Fibroblast of pulmonary artery (primary cell): Measurements from ENCODE around the gene LDB2.

Experiments used
- DNase-seq: peaks from one replicate; pipeline ENCODE4 v3.0.0-alpha.2; 2010; ENCODE audit warnings: low read depth
- H3K4me3 ChIP-seq: replicated peaks from 2 replicates; pipeline ENCODE4 v1.5.1; 2011; ENCODE audit warnings: low read depth, mild to moderate bottlenecking, control low read depth, low read length, moderate library complexity
- TF ChIP-seq, protein P1 (sequence below): IDR thresholded peaks from 2 replicates; pipeline ENCODE4 v1.5.1; 2011; ENCODE audit warnings: mild to moderate bottlenecking, control low read depth, low read length, inconsistent platforms; ENCODE audit errors: missing control alignments

The LDB2 gene

DNA sequence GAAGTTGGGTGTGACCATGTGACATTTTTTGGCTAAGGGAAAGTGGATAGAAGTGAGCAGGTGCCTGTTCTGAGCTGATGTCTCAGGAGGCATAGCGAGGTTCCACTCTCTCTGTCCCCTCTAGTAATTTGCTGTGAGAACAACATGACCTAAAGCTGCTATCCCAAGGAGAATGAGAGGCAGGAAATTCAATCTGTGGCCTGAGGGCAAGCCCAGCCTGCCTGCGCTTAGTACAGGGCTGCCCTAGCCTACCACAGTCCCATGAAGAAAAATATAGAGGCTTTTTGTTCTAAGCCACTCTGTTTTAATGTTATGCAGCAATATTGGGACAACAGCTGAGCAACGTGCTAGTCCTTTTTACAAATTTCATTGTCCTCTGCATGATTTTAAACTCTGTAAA is 193.1 kb downstream of the LDB2 start:
- no peak for DNase-seq
- no peak overlapping the region for H3K4me3 ChIP-seq
- TF ChIP-seq, protein P1, sequence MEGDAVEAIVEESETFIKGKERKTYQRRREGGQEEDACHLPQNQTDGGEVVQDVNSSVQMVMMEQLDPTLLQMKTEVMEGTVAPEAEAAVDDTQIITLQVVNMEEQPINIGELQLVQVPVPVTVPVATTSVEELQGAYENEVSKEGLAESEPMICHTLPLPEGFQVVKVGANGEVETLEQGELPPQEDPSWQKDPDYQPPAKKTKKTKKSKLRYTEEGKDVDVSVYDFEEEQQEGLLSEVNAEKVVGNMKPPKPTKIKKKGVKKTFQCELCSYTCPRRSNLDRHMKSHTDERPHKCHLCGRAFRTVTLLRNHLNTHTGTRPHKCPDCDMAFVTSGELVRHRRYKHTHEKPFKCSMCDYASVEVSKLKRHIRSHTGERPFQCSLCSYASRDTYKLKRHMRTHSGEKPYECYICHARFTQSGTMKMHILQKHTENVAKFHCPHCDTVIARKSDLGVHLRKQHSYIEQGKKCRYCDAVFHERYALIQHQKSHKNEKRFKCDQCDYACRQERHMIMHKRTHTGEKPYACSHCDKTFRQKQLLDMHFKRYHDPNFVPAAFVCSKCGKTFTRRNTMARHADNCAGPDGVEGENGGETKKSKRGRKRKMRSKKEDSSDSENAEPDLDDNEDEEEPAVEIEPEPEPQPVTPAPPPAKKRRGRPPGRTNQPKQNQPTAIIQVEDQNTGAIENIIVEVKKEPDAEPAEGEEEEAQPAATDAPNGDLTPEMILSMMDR: no peak

DNA sequence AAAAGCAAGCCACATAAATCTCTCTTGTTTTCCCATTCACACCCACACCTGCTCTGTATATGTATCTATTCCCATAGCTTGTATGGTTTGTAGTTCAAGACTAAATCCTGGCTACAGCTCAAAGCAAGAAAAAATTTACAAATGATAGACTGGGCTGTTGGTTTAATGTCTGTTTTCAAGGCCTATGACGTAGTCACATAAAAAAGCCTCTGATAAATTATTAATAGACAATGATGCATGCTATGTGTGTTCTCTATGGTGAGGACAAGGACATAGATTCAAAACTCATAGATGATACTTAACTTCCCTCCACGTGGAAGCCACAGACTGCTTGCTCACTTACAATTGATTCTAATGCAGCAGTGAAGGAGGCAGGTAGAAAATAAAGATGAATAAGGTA is 194.0 kb downstream of the LDB2 start:
- no peak overlapping the region for H3K4me3 ChIP-seq
- TF ChIP-seq, protein P1: no peak
- no peak for DNase-seq

DNA sequence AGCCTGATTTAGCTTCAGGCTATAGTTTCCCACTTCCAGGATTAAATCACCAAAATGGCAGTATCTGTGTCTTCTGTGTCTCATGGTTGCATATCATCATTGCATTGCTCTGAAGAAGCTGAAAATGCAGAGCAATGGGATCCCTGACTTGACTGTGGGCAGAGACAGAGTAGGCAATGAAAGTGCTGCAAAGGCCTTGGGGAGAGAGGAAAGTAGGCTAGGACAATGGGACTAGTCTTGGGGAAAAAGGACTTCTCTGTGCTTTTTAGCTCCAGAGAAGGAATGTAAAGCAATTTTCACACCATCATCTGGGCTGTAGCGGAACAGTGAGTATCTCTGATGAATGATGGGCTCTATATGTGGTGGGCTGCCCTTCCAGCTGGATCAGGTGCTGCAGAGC is 202.5 kb downstream of the LDB2 start:
- no peak overlapping the region for H3K4me3 ChIP-seq
- DNase-seq: no peak
- TF ChIP-seq, protein P1: no peak

DNA sequence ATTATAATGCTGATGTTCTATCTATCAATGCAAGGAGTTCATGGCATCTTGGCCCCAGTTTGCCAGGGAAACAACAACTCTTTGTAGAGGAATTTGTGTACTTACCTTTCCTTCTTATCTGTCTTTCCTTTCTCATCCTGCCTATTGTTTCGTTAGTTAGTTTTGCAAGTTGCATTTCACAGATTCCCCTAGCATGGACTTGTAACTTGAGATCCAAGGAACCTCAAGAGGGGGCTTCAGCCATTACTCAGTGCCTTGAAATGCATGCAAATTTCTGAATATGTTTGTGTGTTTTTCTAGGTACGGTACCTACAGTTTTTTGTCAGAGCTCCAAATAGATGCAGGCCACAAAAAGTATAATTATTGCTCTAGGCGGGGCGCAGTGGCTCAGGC is 203.6 kb downstream of the LDB2 start:
- no peak overlapping the region for H3K4me3 ChIP-seq
- no peak for DNase-seq
- TF ChIP-seq, protein P1: no peak

DNA sequence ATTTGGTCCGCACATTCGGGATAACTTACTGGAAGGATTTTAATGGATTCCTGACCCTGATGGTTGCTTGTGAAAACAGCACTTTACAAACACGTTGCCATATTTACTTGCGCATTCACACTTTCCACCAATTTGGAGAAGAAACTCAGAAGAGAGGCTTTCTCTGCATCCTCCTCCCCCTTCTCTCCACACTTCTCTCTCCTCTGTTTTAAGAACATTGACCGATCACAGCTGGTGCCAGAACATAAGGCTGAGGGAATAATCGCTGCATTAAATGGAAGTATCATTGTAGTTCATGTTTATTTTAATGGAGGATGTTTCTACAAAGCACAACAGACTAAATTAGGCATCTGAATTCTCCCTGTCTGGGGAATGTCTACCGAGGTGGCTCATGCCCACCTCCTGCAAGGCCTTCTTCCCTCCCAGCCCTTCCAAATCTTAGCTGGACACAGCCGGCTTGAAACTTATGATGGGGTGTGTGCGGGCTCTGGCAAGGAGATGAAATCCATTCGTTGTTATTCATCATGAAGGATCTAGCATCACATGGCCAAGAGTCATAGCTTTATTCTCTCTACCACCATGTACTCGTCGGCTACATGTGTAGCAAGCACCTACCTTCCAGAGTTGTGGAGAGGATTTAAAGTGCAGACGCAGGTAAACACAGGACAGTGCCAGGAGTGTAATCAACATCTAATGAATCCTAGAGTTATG is 204.1 kb downstream of the LDB2 start:
- H3K4me3 ChIP-seq: no peak overlapping the region
- no peak for DNase-seq
- TF ChIP-seq, protein P1: no peak

DNA sequence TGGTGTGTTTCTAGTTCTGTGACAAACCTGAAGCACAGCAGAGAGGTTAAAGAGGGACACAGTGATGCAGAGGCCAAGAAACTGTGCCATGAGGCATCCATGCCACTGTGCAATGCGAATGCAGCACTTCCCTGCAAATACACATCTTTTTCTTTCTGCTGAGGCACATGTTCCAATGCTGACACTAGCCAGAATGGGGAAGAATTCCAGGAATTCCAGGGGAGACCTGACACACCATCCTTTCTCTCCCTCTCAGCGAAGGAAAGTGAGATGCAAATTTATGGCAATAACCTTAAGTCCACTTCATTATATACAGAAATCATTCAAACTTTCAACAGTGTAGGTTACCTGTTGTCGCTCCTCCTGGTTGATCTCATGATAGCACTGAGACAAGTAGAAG is 204.8 kb downstream of the LDB2 start:
- DNase-seq: no peak
- TF ChIP-seq, protein P1: no peak
- H3K4me3 ChIP-seq: no peak overlapping the region

DNA sequence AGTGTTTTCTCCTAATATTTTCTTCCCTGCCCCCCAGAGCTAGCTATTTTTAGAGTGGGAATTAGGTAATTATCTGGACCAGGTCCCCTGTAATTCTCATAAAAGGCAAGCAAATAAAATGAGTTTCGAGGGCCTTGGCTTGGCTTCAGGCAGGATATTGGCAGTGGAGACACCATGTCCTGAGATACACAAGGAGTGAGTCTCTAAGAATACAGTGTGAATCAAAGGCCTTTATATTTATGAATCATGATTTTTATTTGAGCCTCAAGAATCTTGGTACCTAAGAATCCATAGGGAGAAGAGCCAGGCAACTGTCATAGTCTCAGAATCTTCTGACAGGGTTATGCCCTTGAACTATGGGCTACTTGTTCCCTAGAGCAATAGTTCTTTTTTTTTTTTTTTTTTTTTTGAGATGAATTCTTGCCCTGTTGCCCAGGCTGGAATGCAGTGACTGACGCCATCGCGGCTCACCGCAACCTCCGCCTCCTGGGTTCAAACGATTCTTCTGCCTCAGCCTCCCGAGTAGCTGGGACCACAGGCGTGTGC is 205.4 kb downstream of the LDB2 start:
- TF ChIP-seq, protein P1: no peak
- no peak for DNase-seq
- H3K4me3 ChIP-seq: no peak overlapping the region
